Thymus (tissue), 11 donors: Measurements from ENCODE around the gene VAC14. TPM values are rescaled to one million over a fixed set of nuclear protein-coding genes. Genes with fewer than 3 reads are reported as not detected.

Source experiments
- DNase-seq, 9 donors: peaks; one replicate each; pipeline ENCODE4 v3.0.0-alpha.2; 2013; ENCODE audit warnings: low spot score in 9 of 9, low read depth in 6 of 9, missing footprints in 1 of 9
- H3K27ac ChIP-seq, 2 donors: one replicate each; pipeline ENCODE4 v1.5.1; 2013; ENCODE audit warnings: control low read depth in 1 of 2, low read depth in 1 of 2, low read length in 1 of 2, mild to moderate bottlenecking in 1 of 2, moderate library complexity in 1 of 2
- H3K27me3 ChIP-seq, 2 donors: one replicate each; pipeline ENCODE4 v1.5.1; 2013; ENCODE audit warnings: low read length in 1 of 2; ENCODE audit not compliant: control insufficient read depth in 2 of 2, insufficient read depth in 1 of 2
- H3K36me3 ChIP-seq, 2 donors: one replicate each; pipeline ENCODE4 v1.5.1; 2013; ENCODE audit warnings: low read length in 1 of 2, mild to moderate bottlenecking in 1 of 2, moderate library complexity in 1 of 2; ENCODE audit not compliant: control insufficient read depth in 2 of 2, insufficient read depth in 2 of 2
- H3K4me1 ChIP-seq, 2 donors: one replicate each; pipeline ENCODE4 v1.5.1; 2013; ENCODE audit warnings: low read length in 2 of 2; ENCODE audit not compliant: control insufficient read depth in 2 of 2, insufficient read depth in 2 of 2
- H3K4me3 ChIP-seq, 2 donors: one replicate each; pipeline ENCODE4 v1.5.1; 2013; ENCODE audit warnings: low read length in 2 of 2, control low read depth in 1 of 2, mild to moderate bottlenecking in 1 of 2
- H3K9me3 ChIP-seq, 2 donors: one replicate each; pipeline ENCODE4 v1.5.1; 2013; ENCODE audit warnings: low read length in 1 of 2, mild to moderate bottlenecking in 1 of 2; ENCODE audit not compliant: control insufficient read depth in 2 of 2, insufficient read depth in 1 of 2
- WGBS: extraction: QIAGEN DNeasy Blood & Tissue Kit; methylation state at CpG from one replicate; pipeline ENCODE4 v1.1.7; 2013; 5-methylcytosine and 5-hydroxymethylcytosine counted together
- polyA plus RNA-seq: library from polyadenylated mRNA; stranded (reverse); fragments of 200-250 nt; gene quantifications from one replicate; pipeline ENCODE4 v1.2.3, GENCODE V29; 2013
- total RNA-seq: library from RNA; stranded (reverse); fragments of 120-200 nt; gene quantifications from one replicate; pipeline ENCODE4 v1.2.4, GENCODE V29; 2013
- donor health status: healthy.

The VAC14 gene
- total and polyA plus RNA-seq, 2 donors = 28.7 to 33.1 TPM

GRCh38 chr16:70758786-70759185, 42.2 kb downstream of the VAC14 start:
- Histone ChIP-seq H3K9me3 (no peaks in the 10 kb centered on the region), H3K4me3 (no peak overlapping the region), H3K27me3 (no peaks in the 10 kb centered on the region), H3K36me3 (peaks cover 36 to 51% of the 10 kb centered on the region in 2 donors), H3K27ac (no peak overlapping the region), H3K4me1 (peaks cover 0 to 37% of the 10 kb centered on the region in 2 donors)
- DNase-seq = no peak
- 97% methylated on average over 10 of the region's 10 CpGs for WGBS

- DNase-seq = no peak
- Histone ChIP-seq H3K4me3 (no peak overlapping the region), H3K27ac (no peak overlapping the region), H3K4me1 (peaks cover 0 to 40% of the 10 kb centered on the region in 2 donors), H3K9me3 (no peaks in the 10 kb centered on the region), H3K36me3 (peaks cover 23 to 42% of the 10 kb centered on the region in 2 donors), H3K27me3 (no peaks in the 10 kb centered on the region)
- 96% methylated on average over 9 of the region's 9 CpGs for WGBS
These were observed 43.8 kb downstream of the VAC14 start for GRCh38 chr16:70757183-70757582.

GRCh38 chr16:70756071-70756470, 44.9 kb downstream of the VAC14 start:
- H3K9me3 ChIP-seq = no peaks in the 10 kb centered on the region
- no peak for DNase-seq
- WGBS = 97% methylated on average over 8 of the region's 8 CpGs
- no peak overlapping the region for H3K27ac ChIP-seq
- H3K4me1 ChIP-seq = peaks cover 4 to 40% of the 10 kb centered on the region in 2 donors
- H3K36me3 ChIP-seq = peaks cover 18 to 35% of the 10 kb centered on the region in 2 donors
- H3K27me3 ChIP-seq = no peaks in the 10 kb centered on the region
- no peak overlapping the region for H3K4me3 ChIP-seq

GRCh38 chr16:70754851-70755600, 45.9 kb downstream of the VAC14 start:
- Histone ChIP-seq H3K27me3 (no peaks in the 10 kb centered on the region), H3K4me1 (peaks cover 14 to 40% of the 10 kb centered on the region in 2 donors), H3K9me3 (no peaks in the 10 kb centered on the region), H3K36me3 (peaks cover 18 to 34% of the 10 kb centered on the region in 2 donors), H3K27ac (no peak overlapping the region), H3K4me3 (no peak overlapping the region)
- DNase-seq = no peak
- WGBS = 97% methylated on average over 12 of the region's 12 CpGs

- no peak overlapping the region for H3K27ac ChIP-seq
These were observed 46.6 kb downstream of the VAC14 start for GRCh38 chr16:70754371-70754770.

GRCh38 chr16:70753694-70754325, 47.1 kb downstream of the VAC14 start:
- Histone ChIP-seq H3K27me3 (no peaks in the 10 kb centered on the region), H3K9me3 (no peaks in the 10 kb centered on the region), H3K36me3 (peaks cover 13 to 27% of the 10 kb centered on the region in 2 donors), H3K27ac (no peak overlapping the region), H3K4me3 (no peak overlapping the region), H3K4me1 (peaks cover 25 to 47% of the 10 kb centered on the region in 2 donors)
- DNase-seq = no peak
- WGBS = 99% methylated on average over 8 of the region's 8 CpGs

More at GRCh38 chr16:70754371-70754770, 46.6 kb downstream of the VAC14 start:
- Histone ChIP-seq H3K4me1 (peaks cover 20 to 42% of the 10 kb centered on the region in 2 donors), H3K4me3 (no peak overlapping the region), H3K27me3 (no peaks in the 10 kb centered on the region), H3K9me3 (no peaks in the 10 kb centered on the region), H3K36me3 (peaks cover 18 to 28% of the 10 kb centered on the region in 2 donors)
- no peak for DNase-seq
- 97% methylated on average over 11 of the region's 11 CpGs for WGBS

GRCh38 chr16:70753228-70753627, 47.7 kb downstream of the VAC14 start:
- no peak overlapping the region for H3K27ac ChIP-seq

GRCh38 chr16:70752426-70752825, 48.5 kb downstream of the VAC14 start:
- Histone ChIP-seq H3K4me1 (peaks cover 27 to 59% of the 10 kb centered on the region in 2 donors), H3K36me3 (peaks cover 12 to 19% of the 10 kb centered on the region in 2 donors)

More at GRCh38 chr16:70753228-70753627, 47.7 kb downstream of the VAC14 start:
- WGBS = 95% methylated on average over 6 of the region's 6 CpGs
- H3K4me1 ChIP-seq = peaks cover 25 to 51% of the 10 kb centered on the region in 2 donors
- H3K4me3 ChIP-seq = no peak overlapping the region
- H3K36me3 ChIP-seq = peaks cover 12 to 24% of the 10 kb centered on the region in 2 donors
- no peaks in the 10 kb centered on the region for H3K9me3 ChIP-seq
- no peaks in the 10 kb centered on the region for H3K27me3 ChIP-seq
- no peak for DNase-seq

GRCh38 chr16:70751593-70751992, 49.4 kb downstream of the VAC14 start:
- Histone ChIP-seq H3K36me3 (peaks cover 6 to 11% of the 10 kb centered on the region in 2 donors), H3K4me1 (peaks cover 35 to 67% of the 10 kb centered on the region in 2 donors), H3K27me3 (no peaks in the 10 kb centered on the region), H3K9me3 (no peaks in the 10 kb centered on the region), H3K4me3 (no peak overlapping the region), H3K27ac (peak overlapping the region in 1 of 2 donors; percentile 14)
- DNase-seq = no peak
- WGBS = 96% methylated on average over 7 of the region's 7 CpGs

More at GRCh38 chr16:70752426-70752825, 48.5 kb downstream of the VAC14 start:
- Histone ChIP-seq H3K4me3 (no peak overlapping the region), H3K27me3 (no peaks in the 10 kb centered on the region), H3K9me3 (no peaks in the 10 kb centered on the region), H3K27ac (no peak overlapping the region)
- no peak for DNase-seq
- WGBS = 94% methylated on average over 10 of the region's 10 CpGs
